Measurements from ENCODE around the gene CNTNAP5.

- TF ChIP-seq CTCF (conservative IDR thresholded peaks at IDR 0.05 in 1 of 2, IDR thresholded peaks at IDR 0.05 in 1 of 2; ENCODE audit: extremely low read depth in 1 of 2, insufficient read depth in 1 of 2, low read depth in 1 of 2, low read length in 2 of 2): no peak
- no peak for TF ChIP-seq EZH2 (IDR thresholded peaks at IDR 0.05; ENCODE audit: borderline replicate concordance, low read length)
Observed at GRCh38 chr2:124314084-124314483, 289.0 kb downstream of the CNTNAP5 start.

All from mammary epithelial cell (primary cell).